Body of pancreas (tissue), 4 donors: ENCODE results near the gene MARK4.

Experiments used
- POLR2A ChIP-seq, 3 donors: fragments of 450-650 bp; IDR thresholded peaks; one replicate each; pipeline ENCODE4 v1.6.1; 2016; ENCODE audit warnings: antibody characterized with exemption in 3 of 3, mild to moderate bottlenecking in 2 of 3
- TF ChIP-seq, protein P1 (sequence below), 7 experiments: fragments of 450-650 bp in 4 of 7; fragments of 200-600 bp in 3 of 7; sonication (generic) in 3 of 7; IDR thresholded peaks; one replicate each; pipeline ENCODE4 v1.5.1; 2016 to 2019; ENCODE audit warnings: antibody characterized with exemption in 7 of 7

DNA sequence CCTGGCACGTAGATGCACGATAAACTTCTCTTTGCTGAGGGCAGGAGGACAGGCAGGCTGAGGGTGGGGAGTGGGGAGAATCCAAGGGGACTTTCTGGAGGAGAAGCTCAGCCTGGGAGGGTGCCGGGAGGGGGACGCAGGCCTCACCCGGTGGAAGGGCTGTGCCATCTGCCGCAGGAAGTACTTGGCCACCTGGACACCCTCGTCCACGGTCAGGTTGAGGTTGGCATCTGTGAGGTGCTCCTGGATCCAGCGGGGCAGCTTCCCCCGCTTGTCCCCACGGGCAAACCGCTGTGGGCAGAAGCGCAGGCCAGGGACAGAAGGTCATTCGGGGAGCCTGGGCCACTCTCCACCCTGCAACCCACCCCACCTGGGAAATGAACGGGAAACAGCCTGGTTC is 101.0 kb downstream of the MARK4 start:
- TF ChIP-seq, protein P1, sequence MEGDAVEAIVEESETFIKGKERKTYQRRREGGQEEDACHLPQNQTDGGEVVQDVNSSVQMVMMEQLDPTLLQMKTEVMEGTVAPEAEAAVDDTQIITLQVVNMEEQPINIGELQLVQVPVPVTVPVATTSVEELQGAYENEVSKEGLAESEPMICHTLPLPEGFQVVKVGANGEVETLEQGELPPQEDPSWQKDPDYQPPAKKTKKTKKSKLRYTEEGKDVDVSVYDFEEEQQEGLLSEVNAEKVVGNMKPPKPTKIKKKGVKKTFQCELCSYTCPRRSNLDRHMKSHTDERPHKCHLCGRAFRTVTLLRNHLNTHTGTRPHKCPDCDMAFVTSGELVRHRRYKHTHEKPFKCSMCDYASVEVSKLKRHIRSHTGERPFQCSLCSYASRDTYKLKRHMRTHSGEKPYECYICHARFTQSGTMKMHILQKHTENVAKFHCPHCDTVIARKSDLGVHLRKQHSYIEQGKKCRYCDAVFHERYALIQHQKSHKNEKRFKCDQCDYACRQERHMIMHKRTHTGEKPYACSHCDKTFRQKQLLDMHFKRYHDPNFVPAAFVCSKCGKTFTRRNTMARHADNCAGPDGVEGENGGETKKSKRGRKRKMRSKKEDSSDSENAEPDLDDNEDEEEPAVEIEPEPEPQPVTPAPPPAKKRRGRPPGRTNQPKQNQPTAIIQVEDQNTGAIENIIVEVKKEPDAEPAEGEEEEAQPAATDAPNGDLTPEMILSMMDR (IDR thresholded peaks at IDR 0.05): no peak
- TF ChIP-seq POLR2A (IDR thresholded peaks at IDR 0.05): no peak
